ENCODE data around the gene PLEKHB1. TPM values are rescaled to one million over a fixed set of nuclear protein-coding genes. Genes with fewer than 3 reads are reported as not detected.
A peak's percentile ranks its signal among the peaks of the same experiment; 100 is the strongest.
"Not testable (repeated sequence)": the region's sequence is repeated elsewhere in the genome, so short reads cannot be mapped to it uniquely, and the experiment has no call there.

The PLEKHB1 gene
- total RNA-seq, 1 experiment from 2014 or later = 37.1 TPM

- not testable (repeated sequence) for H3K4me1 ChIP-seq (ENCODE audit: insufficient read depth, low read length); H3K79me1 ChIP-seq (ENCODE audit: insufficient read depth, low read depth, low read length, poor library complexity, severe bottlenecking); H3K4ac ChIP-seq (ENCODE audit: low read depth, low read length); H3K9me3 ChIP-seq (ENCODE audit: control insufficient read depth, low read depth, low read length); H4K20me1 ChIP-seq (ENCODE audit: control insufficient read depth, insufficient read depth, insufficient read length); H3K79me2 ChIP-seq (ENCODE audit: insufficient read depth, low read length); H2AFZ ChIP-seq (ENCODE audit: low read length); H3K4me1 Mint-ChIP-seq; H3K9me3 Mint-ChIP-seq; H2BK120ac ChIP-seq (ENCODE audit: low read depth, low read length, poor library complexity, severe bottlenecking); H3K9ac ChIP-seq (ENCODE audit: extremely low read depth, insufficient read length, low read length); DNase-seq; H3K14ac ChIP-seq (ENCODE audit: insufficient read depth, low read length); H3K56ac ChIP-seq (ENCODE audit: insufficient read length, low read depth, low read length); H2AK5ac ChIP-seq (ENCODE audit: insufficient read length, low read length); H2BK15ac ChIP-seq (ENCODE audit: low read depth, low read length); H3K23ac ChIP-seq (ENCODE audit: insufficient read length, low read depth, low read length); H4K91ac ChIP-seq (ENCODE audit: insufficient read length, low read depth, low read length); H3K18ac ChIP-seq (ENCODE audit: insufficient read length, low read depth, low read length); H2BK5ac ChIP-seq (ENCODE audit: insufficient read length, low read length); H3K27me3 Mint-ChIP-seq (ENCODE audit: low read depth); H2BK12ac ChIP-seq (ENCODE audit: insufficient read length, low read depth, low read length); H3K4me3 Mint-ChIP-seq; H3K27ac Mint-ChIP-seq; H3K4me2 ChIP-seq (ENCODE audit: insufficient read depth, insufficient read length, low read length); H4K8ac ChIP-seq (replicated peaks; ENCODE audit: insufficient read length, low read depth, low read length); H3K27ac ChIP-seq (ENCODE audit: insufficient read length, low read depth, low read length); H3K27me3 ChIP-seq (ENCODE audit: insufficient read depth, low read length); H2BK20ac ChIP-seq (ENCODE audit: low read depth, low read length, poor library complexity, severe bottlenecking); H3T11ph ChIP-seq (ENCODE audit: low read length); H4K5ac ChIP-seq (ENCODE audit: insufficient read length, low read depth, low read length); H3K23me2 ChIP-seq (ENCODE audit: insufficient read length, low read depth, low read length, poor library complexity, severe bottlenecking)
- peak; percentile 52 for TF ChIP-seq CTCF (conservative IDR thresholded peaks at IDR 0.05)
- WGBS (ENCODE audit: extremely low coverage, insufficient read length, low lambda C conversion rate) = no CpG with 5 or more reads among the region's 5 CpGs
- H3K36me3 Mint-ChIP-seq (ENCODE audit: insufficient read depth in 1 of 3, low read depth in 3 of 3) = peaks cover 3 to 27% (median 23%) of the 10 kb centered on the region in 3 experiments; a peak in 6 of 7 replicates
These were observed 30.2 kb downstream of the PLEKHB1 start for GRCh38 chr11:73676552-73676951.

Measured in H9 (cell line).